Suprapubic skin (tissue), 4 donors: ENCODE measurements around the gene TBPL1. TPM values are rescaled to one million over a fixed set of nuclear protein-coding genes. Genes with fewer than 3 reads are reported as not detected.

ENCODE experiments used
- DNase-seq, 2 donors: peaks; one replicate each; pipeline ENCODE4 v3.0.0-alpha.2; 2019; ENCODE audit warnings: low spot score in 2 of 2
- H3K27ac ChIP-seq: fragments of 200-600 bp; sonication (generic); one replicate; pipeline ENCODE4 v1.5.1; 2019
- H3K27me3 ChIP-seq: fragments of 200-600 bp; sonication (generic); one replicate; pipeline ENCODE4 v1.5.1; 2019
- H3K36me3 ChIP-seq: fragments of 200-600 bp; sonication (generic); one replicate; pipeline ENCODE4 v1.5.1; 2019
- H3K4me1 ChIP-seq: fragments of 200-600 bp; sonication (generic); one replicate; pipeline ENCODE4 v1.5.1; 2019
- H3K4me3 ChIP-seq: fragments of 200-600 bp; sonication (generic); one replicate; pipeline ENCODE4 v1.5.1; 2019; ENCODE audit warnings: mild to moderate bottlenecking
- H3K9me3 ChIP-seq: fragments of 200-600 bp; sonication (generic); one replicate; pipeline ENCODE4 v1.5.1; 2019
- EP300 ChIP-seq: sonication (generic); formaldehyde crosslinking; IDR thresholded peaks from one replicate; pipeline ENCODE4 v1.6.1; 2017; ENCODE audit warnings: antibody characterized with exemption
- POLR2A ChIP-seq, 2 donors: fragments of 450-650 bp; IDR thresholded peaks; one replicate each; pipeline ENCODE4 v1.6.1; 2017; ENCODE audit warnings: antibody characterized with exemption in 2 of 2, mild to moderate bottlenecking in 2 of 2, moderate library complexity in 2 of 2
- POLR2AphosphoS5 ChIP-seq, 3 donors: sonication (generic); formaldehyde crosslinking; IDR thresholded peaks; one replicate each; pipeline ENCODE4 v1.6.1; 2017; ENCODE audit warnings: antibody characterized with exemption in 3 of 3
- WGBS: methylation state at CpG from one replicate; pipeline ENCODE4 v1.1.5; 2018; 5-methylcytosine and 5-hydroxymethylcytosine counted together
- total RNA-seq, 4 donors: library from RNA; depleted of rRNA; stranded (reverse); fragments of >200 nt; gene quantifications; one replicate each; pipeline ENCODE4 v1.1.0, GENCODE V29; 2016
- TF ChIP-seq, protein P1 (sequence below), 2 donors: fragments of 200-600 bp in 1 of 2; fragments of 450-650 bp in 1 of 2; sonication (generic) in 1 of 2; IDR thresholded peaks; one replicate each; pipeline ENCODE4 v1.5.1; 2016 to 2019; ENCODE audit warnings: antibody characterized with exemption in 2 of 2, mild to moderate bottlenecking in 1 of 2, moderate library complexity in 1 of 2

TBPL1 gene
- total RNA-seq, 4 donors from 2014 or later: 10.2 to 15.3 (median 13.7) TPM

DNA sequence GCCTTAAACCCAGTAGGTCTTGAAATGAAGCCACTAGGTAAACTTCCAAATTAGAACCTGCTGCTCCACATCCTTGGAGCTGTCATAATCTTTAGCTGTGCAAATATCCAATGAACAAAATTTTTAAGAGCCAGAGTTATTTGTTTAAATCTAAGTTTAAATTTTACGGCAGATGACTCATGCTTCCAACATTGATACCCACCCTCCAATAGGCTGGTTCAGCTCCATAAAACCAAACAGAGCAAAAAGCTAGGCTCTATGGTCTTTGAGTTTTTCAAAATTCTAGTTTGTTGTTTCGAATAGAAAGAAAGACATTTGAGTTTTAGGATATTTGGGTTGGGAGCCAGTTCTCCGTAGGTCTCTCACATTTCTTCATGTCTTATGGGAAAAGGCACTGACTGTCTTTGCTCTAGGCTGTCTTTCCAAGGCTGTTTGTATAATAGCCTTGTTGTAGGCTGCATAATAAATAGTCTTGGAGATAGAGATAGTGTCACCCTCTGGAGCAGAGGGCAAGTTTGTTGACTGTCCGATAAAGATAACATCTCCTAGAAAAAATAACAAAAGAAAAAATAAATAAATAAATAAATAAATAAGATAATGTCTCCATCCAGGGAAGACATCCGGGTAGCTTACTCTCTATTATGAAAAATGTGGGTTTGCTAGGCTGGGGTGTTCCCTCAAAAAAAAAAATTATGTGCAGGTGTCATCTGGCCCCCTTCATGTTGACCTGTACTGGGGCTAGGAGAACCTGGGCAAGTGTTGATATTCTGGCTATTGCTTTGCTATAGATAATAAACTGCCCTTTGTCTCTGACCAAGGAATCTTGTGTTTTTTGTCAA lies 62.9 kb downstream of the TBPL1 start:
- no peaks in the 10 kb centered on the region for H3K4me1 ChIP-seq
- H3K27me3 ChIP-seq: no peaks in the 10 kb centered on the region
- TF ChIP-seq, protein P1, sequence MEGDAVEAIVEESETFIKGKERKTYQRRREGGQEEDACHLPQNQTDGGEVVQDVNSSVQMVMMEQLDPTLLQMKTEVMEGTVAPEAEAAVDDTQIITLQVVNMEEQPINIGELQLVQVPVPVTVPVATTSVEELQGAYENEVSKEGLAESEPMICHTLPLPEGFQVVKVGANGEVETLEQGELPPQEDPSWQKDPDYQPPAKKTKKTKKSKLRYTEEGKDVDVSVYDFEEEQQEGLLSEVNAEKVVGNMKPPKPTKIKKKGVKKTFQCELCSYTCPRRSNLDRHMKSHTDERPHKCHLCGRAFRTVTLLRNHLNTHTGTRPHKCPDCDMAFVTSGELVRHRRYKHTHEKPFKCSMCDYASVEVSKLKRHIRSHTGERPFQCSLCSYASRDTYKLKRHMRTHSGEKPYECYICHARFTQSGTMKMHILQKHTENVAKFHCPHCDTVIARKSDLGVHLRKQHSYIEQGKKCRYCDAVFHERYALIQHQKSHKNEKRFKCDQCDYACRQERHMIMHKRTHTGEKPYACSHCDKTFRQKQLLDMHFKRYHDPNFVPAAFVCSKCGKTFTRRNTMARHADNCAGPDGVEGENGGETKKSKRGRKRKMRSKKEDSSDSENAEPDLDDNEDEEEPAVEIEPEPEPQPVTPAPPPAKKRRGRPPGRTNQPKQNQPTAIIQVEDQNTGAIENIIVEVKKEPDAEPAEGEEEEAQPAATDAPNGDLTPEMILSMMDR (IDR thresholded peaks at IDR 0.05): no peak
- TF ChIP-seq POLR2A (IDR thresholded peaks at IDR 0.05) (no peak), EP300 (no peak), POLR2AphosphoS5 (IDR thresholded peaks at IDR 0.05) (no peak)
- H3K4me3 ChIP-seq: no peak overlapping the region
- H3K9me3 ChIP-seq: no peaks in the 10 kb centered on the region
- 84% methylated on average over 5 of the region's 5 CpGs for WGBS
- DNase-seq: no peak
- H3K27ac ChIP-seq: no peak overlapping the region
- H3K36me3 ChIP-seq: no peaks in the 10 kb centered on the region

DNA sequence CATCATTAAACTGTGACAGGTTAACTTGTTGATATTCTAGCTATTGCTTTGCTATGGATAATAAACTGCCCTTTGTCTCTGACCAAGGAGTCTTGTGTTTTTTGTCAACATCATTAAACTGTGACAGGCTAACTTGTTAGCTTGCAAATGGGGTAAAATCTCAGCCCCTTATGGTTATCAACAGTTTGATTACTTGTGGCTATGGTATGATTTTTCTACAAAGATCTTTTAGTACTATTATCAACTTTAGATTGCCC lies 63.5 kb downstream of the TBPL1 start:
- no peak overlapping the region for H3K4me3 ChIP-seq
- no peaks in the 10 kb centered on the region for H3K36me3 ChIP-seq
- H3K27ac ChIP-seq: no peak overlapping the region
- DNase-seq: no peak
- no peaks in the 10 kb centered on the region for H3K4me1 ChIP-seq
- H3K27me3 ChIP-seq: no peaks in the 10 kb centered on the region
- TF ChIP-seq, protein P1 (IDR thresholded peaks at IDR 0.05): no peak
- no peak for TF ChIP-seq EP300
- no peak for TF ChIP-seq POLR2AphosphoS5 (IDR thresholded peaks at IDR 0.05)
- no peaks in the 10 kb centered on the region for H3K9me3 ChIP-seq

DNA sequence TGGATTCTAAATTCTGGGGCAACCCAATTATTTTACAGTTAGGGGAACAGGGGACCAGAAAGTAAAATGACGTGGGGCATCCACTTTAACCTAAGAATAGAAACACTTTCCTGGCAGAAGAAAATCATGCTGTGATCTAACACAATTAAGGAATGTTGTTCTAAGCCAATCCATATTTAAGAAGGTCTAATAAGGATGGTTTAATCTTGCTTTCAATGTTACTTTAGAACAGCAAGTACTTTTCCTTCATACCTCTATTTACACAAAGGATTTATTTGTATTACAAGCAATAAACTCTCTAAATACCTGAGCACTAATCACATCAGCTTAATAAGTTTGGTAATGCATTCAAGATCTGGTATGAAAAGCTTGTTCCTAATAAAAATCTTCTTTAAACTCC lies 67.0 kb downstream of the TBPL1 start:
- no peaks in the 10 kb centered on the region for H3K9me3 ChIP-seq
- 57% methylated on average over 1 of the region's 1 CpG for WGBS
- no peak overlapping the region for H3K4me3 ChIP-seq
- H3K27ac ChIP-seq: no peak overlapping the region
- H3K27me3 ChIP-seq: no peaks in the 10 kb centered on the region
- H3K4me1 ChIP-seq: no peaks in the 10 kb centered on the region
- TF ChIP-seq EP300 (no peak), POLR2A (IDR thresholded peaks at IDR 0.05) (no peak), POLR2AphosphoS5 (IDR thresholded peaks at IDR 0.05) (no peak)
- TF ChIP-seq, protein P1 (IDR thresholded peaks at IDR 0.05): no peak
- no peaks in the 10 kb centered on the region for H3K36me3 ChIP-seq
- DNase-seq: no peak

DNA sequence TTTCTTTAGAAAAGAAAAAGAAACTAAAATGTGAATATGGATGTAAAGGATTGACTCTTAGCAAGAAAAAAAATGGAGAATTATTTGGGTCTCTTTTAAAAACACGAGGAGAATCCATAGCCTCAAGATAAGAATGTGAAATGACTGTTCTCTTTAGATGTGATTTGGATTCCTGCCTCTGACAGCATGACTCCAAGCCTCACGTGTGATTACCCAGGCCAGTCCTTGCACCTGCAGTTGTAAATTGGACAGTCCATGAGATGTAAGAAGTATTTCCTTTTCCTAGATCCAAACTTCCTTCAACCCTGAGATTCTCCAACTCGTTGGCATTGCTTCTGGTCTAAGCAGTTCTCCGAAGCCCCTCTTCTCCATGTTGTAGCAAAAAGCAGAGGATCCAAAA lies 67.5 kb downstream of the TBPL1 start:
- Histone ChIP-seq H3K27me3 (no peaks in the 10 kb centered on the region), H3K27ac (no peak overlapping the region), H3K4me3 (no peak overlapping the region), H3K36me3 (no peaks in the 10 kb centered on the region), H3K4me1 (no peaks in the 10 kb centered on the region), H3K9me3 (no peaks in the 10 kb centered on the region)
- DNase-seq: no peak
- 37% methylated on average over 4 of the region's 4 CpGs for WGBS
- TF ChIP-seq POLR2A (IDR thresholded peaks at IDR 0.05) (no peak), EP300 (no peak), POLR2AphosphoS5 (IDR thresholded peaks at IDR 0.05) (no peak)
- TF ChIP-seq, protein P1 (IDR thresholded peaks at IDR 0.05): no peak

DNA sequence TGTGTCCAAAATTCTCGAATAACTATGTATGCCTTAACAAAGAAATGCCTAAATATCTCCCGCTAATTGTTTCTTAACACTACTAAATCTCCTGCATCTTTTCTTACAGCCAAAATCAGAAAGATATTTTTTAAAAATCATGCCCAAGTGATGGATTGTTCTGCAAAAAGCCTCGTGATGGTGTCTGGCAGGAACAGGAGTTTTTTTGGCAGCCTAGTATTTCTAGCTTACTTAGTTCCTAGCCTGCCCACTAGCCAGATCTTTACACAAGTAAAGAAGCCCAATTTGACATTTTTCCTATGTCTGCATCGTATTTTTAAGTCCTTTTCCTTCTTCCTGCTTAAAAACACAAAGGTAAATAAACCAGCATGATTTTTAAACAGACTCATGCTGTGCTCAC lies 67.9 kb downstream of the TBPL1 start:
- no peak overlapping the region for H3K27ac ChIP-seq
- TF ChIP-seq, protein P1 (IDR thresholded peaks at IDR 0.05): no peak
- TF ChIP-seq EP300 (no peak), POLR2A (IDR thresholded peaks at IDR 0.05) (no peak), POLR2AphosphoS5 (IDR thresholded peaks at IDR 0.05) (no peak)
- 47% methylated on average over 4 of the region's 4 CpGs for WGBS

More for the DNA sequence above, 67.9 kb downstream of the TBPL1 start:
- no peaks in the 10 kb centered on the region for H3K27me3 ChIP-seq
- no peak overlapping the region for H3K4me3 ChIP-seq
- no peaks in the 10 kb centered on the region for H3K9me3 ChIP-seq
- DNase-seq: no peak
- no peaks in the 10 kb centered on the region for H3K4me1 ChIP-seq
- H3K36me3 ChIP-seq: no peaks in the 10 kb centered on the region
